HL-60 (cell line): ENCODE results near the gene FBXL15.

Experiments
- GABPA ChIP-seq: IDR thresholded peaks from 2 replicates; pipeline ENCODE4 v1.6.1; 2012; ENCODE audit warnings: low read depth
- POLR2AphosphoS5 ChIP-seq: IDR thresholded peaks from 2 replicates; pipeline ENCODE4 v1.6.1; 2012; ENCODE audit warnings: low read depth
- SPI1 ChIP-seq: IDR thresholded peaks from 2 replicates; pipeline ENCODE4 v1.6.1; 2012; ENCODE audit warnings: low read depth, mild to moderate bottlenecking, borderline replicate concordance
- TF ChIP-seq, protein P1 (sequence below): IDR thresholded peaks from one replicate; pipeline ENCODE4 v1.5.1; 2011; ENCODE audit warnings: low read length, control low read depth, inconsistent platforms; ENCODE audit not compliant: insufficient read depth
- TF ChIP-seq, protein P2 (sequence below): IDR thresholded peaks from 2 replicates; pipeline ENCODE4 v1.6.1; 2012; ENCODE audit warnings: low read depth; ENCODE audit not compliant: insufficient replicate concordance

DNA sequence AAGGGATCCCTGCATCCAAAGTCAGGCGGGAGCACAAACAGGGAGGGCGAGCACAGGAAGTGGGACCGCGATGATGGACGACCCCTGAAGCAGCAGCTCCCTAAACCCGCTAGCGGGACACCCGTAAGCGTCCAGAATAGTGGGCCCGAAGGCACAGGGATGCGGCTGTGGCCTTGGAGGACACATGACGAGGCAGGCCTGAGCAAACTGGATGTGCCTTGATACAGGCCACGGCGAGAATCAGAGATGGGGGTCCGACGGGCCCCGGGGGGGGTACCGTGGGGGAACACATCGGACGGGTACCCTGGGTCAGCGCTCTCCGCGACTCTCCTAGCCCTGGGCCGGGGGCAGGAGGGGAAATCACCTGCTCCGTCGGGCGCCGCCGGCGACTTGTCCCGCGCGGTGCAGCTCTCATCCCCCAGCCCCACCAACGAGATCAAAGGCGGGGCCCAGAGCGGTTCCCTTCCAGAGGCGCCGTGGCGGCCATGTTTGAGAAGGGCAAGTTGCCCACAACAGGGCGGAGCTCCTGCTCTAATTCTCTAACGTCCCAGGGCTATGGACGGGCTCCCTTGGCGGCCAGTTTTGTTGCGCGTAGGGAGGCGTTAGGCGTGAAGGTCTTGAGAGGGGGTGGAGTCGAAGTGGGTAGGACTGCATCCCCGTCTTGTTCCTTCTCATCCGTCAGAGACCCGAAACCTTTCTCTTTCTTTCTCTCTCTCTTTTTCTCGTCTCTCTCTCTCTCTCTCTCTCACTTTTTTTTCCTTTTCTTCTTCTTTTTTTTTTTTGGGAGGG lies 11.7 kb downstream of the FBXL15 start, which contains the start of gene CUEDC2:
- TF ChIP-seq, protein P1, sequence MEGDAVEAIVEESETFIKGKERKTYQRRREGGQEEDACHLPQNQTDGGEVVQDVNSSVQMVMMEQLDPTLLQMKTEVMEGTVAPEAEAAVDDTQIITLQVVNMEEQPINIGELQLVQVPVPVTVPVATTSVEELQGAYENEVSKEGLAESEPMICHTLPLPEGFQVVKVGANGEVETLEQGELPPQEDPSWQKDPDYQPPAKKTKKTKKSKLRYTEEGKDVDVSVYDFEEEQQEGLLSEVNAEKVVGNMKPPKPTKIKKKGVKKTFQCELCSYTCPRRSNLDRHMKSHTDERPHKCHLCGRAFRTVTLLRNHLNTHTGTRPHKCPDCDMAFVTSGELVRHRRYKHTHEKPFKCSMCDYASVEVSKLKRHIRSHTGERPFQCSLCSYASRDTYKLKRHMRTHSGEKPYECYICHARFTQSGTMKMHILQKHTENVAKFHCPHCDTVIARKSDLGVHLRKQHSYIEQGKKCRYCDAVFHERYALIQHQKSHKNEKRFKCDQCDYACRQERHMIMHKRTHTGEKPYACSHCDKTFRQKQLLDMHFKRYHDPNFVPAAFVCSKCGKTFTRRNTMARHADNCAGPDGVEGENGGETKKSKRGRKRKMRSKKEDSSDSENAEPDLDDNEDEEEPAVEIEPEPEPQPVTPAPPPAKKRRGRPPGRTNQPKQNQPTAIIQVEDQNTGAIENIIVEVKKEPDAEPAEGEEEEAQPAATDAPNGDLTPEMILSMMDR = no peak
- TF ChIP-seq, protein P2, sequence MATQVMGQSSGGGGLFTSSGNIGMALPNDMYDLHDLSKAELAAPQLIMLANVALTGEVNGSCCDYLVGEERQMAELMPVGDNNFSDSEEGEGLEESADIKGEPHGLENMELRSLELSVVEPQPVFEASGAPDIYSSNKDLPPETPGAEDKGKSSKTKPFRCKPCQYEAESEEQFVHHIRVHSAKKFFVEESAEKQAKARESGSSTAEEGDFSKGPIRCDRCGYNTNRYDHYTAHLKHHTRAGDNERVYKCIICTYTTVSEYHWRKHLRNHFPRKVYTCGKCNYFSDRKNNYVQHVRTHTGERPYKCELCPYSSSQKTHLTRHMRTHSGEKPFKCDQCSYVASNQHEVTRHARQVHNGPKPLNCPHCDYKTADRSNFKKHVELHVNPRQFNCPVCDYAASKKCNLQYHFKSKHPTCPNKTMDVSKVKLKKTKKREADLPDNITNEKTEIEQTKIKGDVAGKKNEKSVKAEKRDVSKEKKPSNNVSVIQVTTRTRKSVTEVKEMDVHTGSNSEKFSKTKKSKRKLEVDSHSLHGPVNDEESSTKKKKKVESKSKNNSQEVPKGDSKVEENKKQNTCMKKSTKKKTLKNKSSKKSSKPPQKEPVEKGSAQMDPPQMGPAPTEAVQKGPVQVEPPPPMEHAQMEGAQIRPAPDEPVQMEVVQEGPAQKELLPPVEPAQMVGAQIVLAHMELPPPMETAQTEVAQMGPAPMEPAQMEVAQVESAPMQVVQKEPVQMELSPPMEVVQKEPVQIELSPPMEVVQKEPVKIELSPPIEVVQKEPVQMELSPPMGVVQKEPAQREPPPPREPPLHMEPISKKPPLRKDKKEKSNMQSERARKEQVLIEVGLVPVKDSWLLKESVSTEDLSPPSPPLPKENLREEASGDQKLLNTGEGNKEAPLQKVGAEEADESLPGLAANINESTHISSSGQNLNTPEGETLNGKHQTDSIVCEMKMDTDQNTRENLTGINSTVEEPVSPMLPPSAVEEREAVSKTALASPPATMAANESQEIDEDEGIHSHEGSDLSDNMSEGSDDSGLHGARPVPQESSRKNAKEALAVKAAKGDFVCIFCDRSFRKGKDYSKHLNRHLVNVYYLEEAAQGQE = peak; percentile 59
- TF ChIP-seq GABPA (peak; percentile 25; the same call in 1 of the 2 replicates), SPI1 (peak; percentile 42; the same call in 1 of the 2 replicates), POLR2AphosphoS5 (peak; percentile 84)
